K562 (cell line): ENCODE results near the gene WTAP. TPM values are rescaled to one million over a fixed set of nuclear protein-coding genes. Genes with fewer than 3 reads are reported as not detected.

ENCODE experiments used
- ARHGAP35 ChIP-seq: fragments of 450-650 bp; IDR thresholded peaks from 2 replicates; pipeline ENCODE4 v1.6.1; 2018; ENCODE audit not compliant: partially characterized antibody
- ATF1 ChIP-seq, 2 experiments: fragments of 450-650 bp in 1 of 2; IDR thresholded peaks; 2 replicates each; pipeline ENCODE4 v1.6.1; 2016; ENCODE audit warnings: missing compliant biosample characterization in 1 of 2, missing genetic modification characterization in 1 of 2
- DIDO1 ChIP-seq: fragments of 450-650 bp; IDR thresholded peaks from 2 replicates; pipeline ENCODE4 v1.6.1; 2016; ENCODE audit warnings: low read depth, missing biosample characterization, missing genetic modification characterization
- FOXK2 ChIP-seq, 2 experiments: fragments of 450-650 bp; IDR thresholded peaks in 1 of 2; conservative IDR thresholded peaks in 1 of 2; 2 replicates each; pipeline ENCODE4 v1.6.1; 2016; ENCODE audit warnings: low read depth in 2 of 2, mild to moderate bottlenecking in 1 of 2
- MCM2 ChIP-seq: fragments of 450-650 bp; IDR thresholded peaks from 2 replicates; pipeline ENCODE4 v1.6.1; 2017; ENCODE audit warnings: low read depth, mild to moderate bottlenecking
- MYBL2 ChIP-seq, 2 experiments: fragments of 450-650 bp in 1 of 2; sonication (generic) in 1 of 2; formaldehyde crosslinking in 1 of 2; IDR thresholded peaks; 2 replicates each; pipeline versions ENCODE4 v1.6.1 to v1.8.1; 2017 to 2022; ENCODE audit warnings: borderline replicate concordance in 1 of 2, inconsistent platforms in 1 of 2, low read depth in 1 of 2, mild to moderate bottlenecking in 1 of 2, missing genetic modification reagents in 1 of 2, moderate library complexity in 1 of 2
- NFIC ChIP-seq: fragments of 450-650 bp; IDR thresholded peaks from 2 replicates; pipeline ENCODE4 v1.6.1; 2017; ENCODE audit warnings: mild to moderate bottlenecking, inconsistent platforms
- NFRKB ChIP-seq: fragments of 450-650 bp; IDR thresholded peaks from 2 replicates; pipeline ENCODE4 v1.6.1; 2016; ENCODE audit warnings: low read depth
- SIX5 ChIP-seq, 2 experiments: IDR thresholded peaks; 2 replicates each; pipeline ENCODE4 v1.6.1; 2011; ENCODE audit warnings: low read length in 2 of 2, borderline replicate concordance in 1 of 2, low read depth in 1 of 2, mild to moderate bottlenecking in 1 of 2, moderate library complexity in 1 of 2; ENCODE audit not compliant: insufficient read depth in 1 of 2
- STAG1 ChIP-seq: sonication (generic); formaldehyde crosslinking; IDR thresholded peaks from 2 replicates; pipeline ENCODE4 v1.5.0; 2020; ENCODE audit warnings: missing genetic modification reagents, borderline replicate concordance
- TGIF2 ChIP-seq: sonication (generic); formaldehyde crosslinking; IDR thresholded peaks from 2 replicates; pipeline ENCODE4 v1.8.1; 2022; ENCODE audit warnings: mild to moderate bottlenecking, missing genetic modification reagents, moderate library complexity
- VEZF1 ChIP-seq: fragments of 200-800 bp; sonication (Bioruptor generic); IDR thresholded peaks from 2 replicates; pipeline ENCODE4 v1.6.1; 2017; ENCODE audit warnings: missing genetic modification characterization, missing compliant biosample characterization
- ZFX ChIP-seq: sonication (generic); formaldehyde crosslinking; IDR thresholded peaks from 2 replicates; pipeline ENCODE4 v1.8.0; 2022; ENCODE audit warnings: mild to moderate bottlenecking, missing genetic modification reagents, moderate library complexity
- ZNF146 ChIP-seq: IDR thresholded peaks from one replicate; pipeline ENCODE4 v1.6.1; 2018; ENCODE audit warnings: missing compliant biosample characterization; ENCODE audit not compliant: unreplicated experiment
- polyA plus RNA-seq, 8 experiments: library from polyadenylated mRNA; depleted of rRNA in 4 of 8; stranded (reverse) in 5 of 8; unstranded in 3 of 8; fragments of >200 nt; fragmentation: Nextera tagmentation in 2 of 8; fragmentation: Illumina TruSeq in 1 of 8; extraction: Ambion mirVana in 2 of 8; extraction: Trizol in 1 of 8; gene quantifications; 2 replicates each; pipeline versions ENCODE4 v1.2.1 to v1.2.3, GENCODE V29; 2011 to 2014; ENCODE audit warnings: inconsistent platforms in 1 of 8, missing spikeins in 1 of 8
- total RNA-seq, 7 experiments: library from RNA; depleted of rRNA in 6 of 7; stranded (reverse); fragments of >200 nt in 6 of 7; fragmentation: Illumina TruSeq in 2 of 7; extraction: Trizol in 2 of 7; gene quantifications; 2 replicates each; pipeline versions ENCODE4 v1.2.1 to v1.2.3, GENCODE V29; 2011 to 2021; ENCODE audit warnings: low replicate concordance in 1 of 7
- TF ChIP-seq, protein P1 (sequence below), 3 experiments: fragments of 200-800 bp in 1 of 3; sonication (Bioruptor generic) in 1 of 3; sonication (generic) in 1 of 3; formaldehyde crosslinking in 1 of 3; IDR thresholded peaks; 2 replicates each; pipeline versions ENCODE4 v1.6.1 to v1.8.0; 2016 to 2022; ENCODE audit warnings: mild to moderate bottlenecking in 2 of 3, missing compliant biosample characterization in 2 of 3, missing genetic modification characterization in 2 of 3, missing genetic modification reagents in 1 of 3
- TF ChIP-seq, protein P2 (sequence below): fragments of 450-650 bp; IDR thresholded peaks from 2 replicates; pipeline ENCODE4 v1.6.1; 2014; ENCODE audit warnings: low read depth, mild to moderate bottlenecking, moderate library complexity, borderline replicate concordance
- TF ChIP-seq, protein P3 (sequence below): sonication (generic); formaldehyde crosslinking; IDR thresholded peaks from 2 replicates; pipeline ENCODE4 v1.8.0; 2022; ENCODE audit warnings: mild to moderate bottlenecking, missing genetic modification reagents

WTAP gene
- total and polyA plus RNA-seq, 9 of the 15 experiments (the other 6 are each of a cell fraction or from before 2014, with no cell fraction given) = 52.4 to 156 (median 110) TPM

GRCh38 chr6:159790149-159790955 is 63.0 kb downstream of the WTAP start, which contains the start of gene MRPL18 (continued):
- TF ChIP-seq, protein P1, sequence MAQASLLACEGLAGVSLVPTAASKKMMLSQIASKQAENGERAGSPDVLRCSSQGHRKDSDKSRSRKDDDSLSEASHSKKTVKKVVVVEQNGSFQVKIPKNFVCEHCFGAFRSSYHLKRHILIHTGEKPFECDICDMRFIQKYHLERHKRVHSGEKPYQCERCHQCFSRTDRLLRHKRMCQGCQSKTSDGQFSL (CRISPR knock-in tag; IDR thresholded peaks at IDR 0.05) = no peak
- TF ChIP-seq, protein P1 (tag; IDR thresholded peaks at IDR 0.05) = no peak; a peak in 1 of 4 replicates
- TF ChIP-seq NFRKB = peak; percentile 74
- no peak for TF ChIP-seq TGIF2 (CRISPR knock-in tag)
- TF ChIP-seq, protein P2, sequence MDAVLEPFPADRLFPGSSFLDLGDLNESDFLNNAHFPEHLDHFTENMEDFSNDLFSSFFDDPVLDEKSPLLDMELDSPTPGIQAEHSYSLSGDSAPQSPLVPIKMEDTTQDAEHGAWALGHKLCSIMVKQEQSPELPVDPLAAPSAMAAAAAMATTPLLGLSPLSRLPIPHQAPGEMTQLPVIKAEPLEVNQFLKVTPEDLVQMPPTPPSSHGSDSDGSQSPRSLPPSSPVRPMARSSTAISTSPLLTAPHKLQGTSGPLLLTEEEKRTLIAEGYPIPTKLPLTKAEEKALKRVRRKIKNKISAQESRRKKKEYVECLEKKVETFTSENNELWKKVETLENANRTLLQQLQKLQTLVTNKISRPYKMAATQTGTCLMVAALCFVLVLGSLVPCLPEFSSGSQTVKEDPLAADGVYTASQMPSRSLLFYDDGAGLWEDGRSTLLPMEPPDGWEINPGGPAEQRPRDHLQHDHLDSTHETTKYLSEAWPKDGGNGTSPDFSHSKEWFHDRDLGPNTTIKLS = peak; percentile 79
- peak; percentile 96 to 98 for TF ChIP-seq FOXK2 (conservative IDR thresholded peaks at IDR 0.05 in 1 of 2, IDR thresholded peaks at IDR 0.05 in 1 of 2; ENCODE audit: low read depth in 2 of 2)
- TF ChIP-seq MYBL2 (IDR thresholded peaks at IDR 0.05; ENCODE audit: low read depth) = no peak
- no peak for TF ChIP-seq MYBL2 (CRISPR knock-in tag; IDR thresholded peaks at IDR 0.05; ENCODE audit: borderline replicate concordance)
- TF ChIP-seq SIX5 (IDR thresholded peaks at IDR 0.05; ENCODE audit: borderline replicate concordance in 1 of 2, insufficient read depth in 1 of 2, low read depth in 1 of 2, low read length in 2 of 2) = no peak
- no peak; the same call in 1 of the 2 replicates for TF ChIP-seq NFIC
- TF ChIP-seq ZNF146 = no peak
- TF ChIP-seq STAG1 (CRISPR knock-in tag) = no peak
- TF ChIP-seq, protein P3, sequence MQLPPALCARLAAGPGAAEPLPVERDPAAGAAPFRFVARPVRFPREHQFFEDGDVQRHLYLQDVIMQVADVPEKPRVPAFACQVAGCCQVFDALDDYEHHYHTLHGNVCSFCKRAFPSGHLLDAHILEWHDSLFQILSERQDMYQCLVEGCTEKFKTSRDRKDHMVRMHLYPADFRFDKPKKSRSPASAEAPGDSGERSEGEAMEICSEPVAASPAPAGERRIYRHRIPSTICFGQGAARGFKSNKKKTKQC = peak; percentile 63; the same call in 1 of the 2 replicates
- TF ChIP-seq ZFX (CRISPR knock-in tag) = no peak
- peak; percentile 22; the same call in 1 of the 2 replicates for TF ChIP-seq DIDO1 (tag)
- no peak for TF ChIP-seq MCM2
- TF ChIP-seq ATF1 (CRISPR knock-in tag; IDR thresholded peaks at IDR 0.05) = no peak
- peak; percentile 92 for TF ChIP-seq ATF1 (tag; IDR thresholded peaks at IDR 0.05)
- TF ChIP-seq ARHGAP35 = no peak
- TF ChIP-seq VEZF1 (CRISPR knock-in tag) = peak; percentile 67
